ENCODE measurements around the gene ATG7. TPM values are rescaled to one million over a fixed set of nuclear protein-coding genes. Genes with fewer than 3 reads are reported as not detected.
A peak's percentile ranks its signal among the peaks of the same experiment; 100 is the strongest.

The ATG7 gene
- total RNA-seq, 1 donor from 2014 or later, result 51.7 TPM

GRCh38 chr3:11377719-11378118 is 105.5 kb downstream of the ATG7 start:
- peaks cover 29% of the 10 kb centered on the region for H3K36me3 Mint-ChIP-seq (ENCODE audit: low read depth)
- no peaks in the 10 kb centered on the region for H3K27me3 Mint-ChIP-seq
- H3K27ac Mint-ChIP-seq, result no peak overlapping the region
- POLR2A ChIA-PET, result no interaction called here
- intact Hi-C loops (cut with micrococcal nuclease), result loop anchor here (5.0 kb wide), 1 partner anchor 1105 kb away; the partner anchor contains the start of gene TSEN2
- CTCF ChIA-PET, result no interaction called here
- TF ChIP-seq, protein P1, sequence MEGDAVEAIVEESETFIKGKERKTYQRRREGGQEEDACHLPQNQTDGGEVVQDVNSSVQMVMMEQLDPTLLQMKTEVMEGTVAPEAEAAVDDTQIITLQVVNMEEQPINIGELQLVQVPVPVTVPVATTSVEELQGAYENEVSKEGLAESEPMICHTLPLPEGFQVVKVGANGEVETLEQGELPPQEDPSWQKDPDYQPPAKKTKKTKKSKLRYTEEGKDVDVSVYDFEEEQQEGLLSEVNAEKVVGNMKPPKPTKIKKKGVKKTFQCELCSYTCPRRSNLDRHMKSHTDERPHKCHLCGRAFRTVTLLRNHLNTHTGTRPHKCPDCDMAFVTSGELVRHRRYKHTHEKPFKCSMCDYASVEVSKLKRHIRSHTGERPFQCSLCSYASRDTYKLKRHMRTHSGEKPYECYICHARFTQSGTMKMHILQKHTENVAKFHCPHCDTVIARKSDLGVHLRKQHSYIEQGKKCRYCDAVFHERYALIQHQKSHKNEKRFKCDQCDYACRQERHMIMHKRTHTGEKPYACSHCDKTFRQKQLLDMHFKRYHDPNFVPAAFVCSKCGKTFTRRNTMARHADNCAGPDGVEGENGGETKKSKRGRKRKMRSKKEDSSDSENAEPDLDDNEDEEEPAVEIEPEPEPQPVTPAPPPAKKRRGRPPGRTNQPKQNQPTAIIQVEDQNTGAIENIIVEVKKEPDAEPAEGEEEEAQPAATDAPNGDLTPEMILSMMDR (IDR thresholded peaks at IDR 0.05), result no peak
- no peaks in the 10 kb centered on the region for H3K9me3 Mint-ChIP-seq
- DNase-seq (no peak), ATAC-seq (ENCODE audit: low read depth) (no peak)
- no peak overlapping the region for H3K4me3 Mint-ChIP-seq
- no peaks in the 10 kb centered on the region for H3K4me1 Mint-ChIP-seq

DNA sequence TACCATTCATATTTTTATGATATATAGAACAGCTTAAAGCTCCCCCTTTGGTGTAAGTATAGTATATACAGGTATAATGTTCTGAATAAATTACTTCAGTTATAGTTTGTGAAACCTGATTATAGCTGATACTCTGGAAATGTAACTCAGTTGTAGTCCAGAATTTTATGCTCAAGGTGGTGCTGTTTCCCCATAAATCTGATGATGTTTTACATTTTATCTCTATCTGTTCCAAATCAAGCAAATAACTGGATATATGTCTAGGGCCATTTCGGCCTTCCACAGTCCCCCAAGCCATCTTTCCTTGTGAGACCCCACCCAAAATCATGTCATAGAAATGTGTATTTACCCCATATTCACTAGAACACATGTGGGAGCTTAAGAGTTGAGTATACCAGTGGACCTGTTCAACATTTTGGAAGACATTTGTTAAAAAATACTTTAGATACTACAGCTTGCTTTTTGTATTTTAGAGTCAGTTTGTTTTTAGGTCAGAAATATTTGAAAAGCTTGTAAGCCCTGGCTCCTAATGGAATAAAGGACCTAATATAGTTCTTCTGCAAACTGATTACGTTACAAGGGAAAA is 107.1 kb downstream of the ATG7 start:
- ATAC-seq (ENCODE audit: low read depth) (peak; percentile 21), DNase-seq (no peak)
- Mint-ChIP-seq H3K36me3 (ENCODE audit: low read depth) (peaks cover 30% of the 10 kb centered on the region), H3K9me3 (no peaks in the 10 kb centered on the region), H3K27me3 (no peaks in the 10 kb centered on the region), H3K27ac (no peak overlapping the region), H3K4me1 (no peaks in the 10 kb centered on the region), H3K4me3 (no peak overlapping the region)
- ChIA-PET CTCF (interaction anchor here (0.7 to 3.7 kb wide), 10 partner anchors 238 to 463 kb away, joined by 3 to 61 read pairs (median 4); partner anchors contain the start of gene VGLL4), POLR2A (no interaction called here)
- TF ChIP-seq, protein P1 (IDR thresholded peaks at IDR 0.05), result no peak
- intact Hi-C loops (cut with micrococcal nuclease), result loop anchor here (1.0 to 5.0 kb wide), 4 partner anchors 273 to 1103 kb away; partner anchors contain the start of gene TSEN2

DNA sequence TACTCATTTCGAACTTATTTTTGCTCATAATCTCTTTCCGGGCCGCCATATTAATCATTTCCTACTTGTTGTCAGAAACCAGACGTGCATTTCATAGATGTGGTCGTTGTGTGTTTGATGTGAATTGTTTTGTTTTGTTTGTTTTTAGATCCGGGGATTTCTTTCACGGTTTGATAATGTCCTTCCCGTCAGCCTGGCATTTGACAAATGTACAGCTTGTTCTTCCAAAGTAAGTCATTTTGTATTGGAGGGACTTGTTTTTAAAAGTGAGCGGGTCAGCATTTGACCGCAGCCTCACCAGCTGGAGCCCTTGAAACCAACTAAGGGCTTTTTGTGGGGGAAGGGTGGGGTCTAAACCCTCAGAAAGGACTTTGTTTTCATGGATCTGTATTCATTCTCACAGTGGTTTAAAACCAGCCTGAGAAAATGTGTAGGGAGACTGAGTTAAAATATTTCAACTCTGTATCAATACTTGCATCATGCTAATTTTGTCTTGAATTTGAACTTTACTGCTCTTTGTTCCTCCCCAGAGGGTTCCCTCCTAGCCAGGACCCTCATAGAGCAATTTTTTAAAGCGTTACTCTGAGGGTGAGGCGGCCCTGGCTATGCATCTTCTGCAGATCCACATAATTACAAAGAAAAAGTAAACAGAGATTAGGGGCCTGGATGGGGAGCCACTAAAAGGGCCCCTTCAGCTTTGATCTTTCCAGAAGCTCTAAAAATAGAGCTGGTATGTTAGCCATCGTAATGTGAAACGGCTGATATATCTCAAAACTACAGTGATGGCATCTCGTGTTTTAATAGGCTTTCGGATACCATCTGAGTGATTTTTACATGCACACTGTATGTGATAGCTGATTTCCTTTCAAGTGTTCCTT is 107.9 kb downstream of the ATG7 start:
- intact Hi-C loops (cut with micrococcal nuclease), result loop anchor here (1.0 to 5.0 kb wide), 4 partner anchors 272 to 1102 kb away; partner anchors contain the start of gene TSEN2
- Mint-ChIP-seq H3K9me3 (no peaks in the 10 kb centered on the region), H3K27ac (no peak overlapping the region), H3K36me3 (ENCODE audit: low read depth) (peaks cover 30% of the 10 kb centered on the region), H3K4me3 (no peak overlapping the region), H3K27me3 (no peaks in the 10 kb centered on the region), H3K4me1 (no peaks in the 10 kb centered on the region)
- POLR2A ChIA-PET, result no interaction called here
- CTCF ChIA-PET, result interaction anchor here (0.9 to 3.7 kb wide), 7 partner anchors 264 to 454 kb away, joined by 3 to 61 read pairs (median 4); partner anchors contain the start of gene VGLL4
- DNase-seq (no peak), ATAC-seq (ENCODE audit: low read depth) (no peak)
- TF ChIP-seq, protein P1 (IDR thresholded peaks at IDR 0.05), result no peak

GRCh38 chr3:11381141-11381540 is 108.9 kb downstream of the ATG7 start:
- peaks cover 32% of the 10 kb centered on the region for H3K36me3 Mint-ChIP-seq (ENCODE audit: low read depth)
- H3K27me3 Mint-ChIP-seq, result no peaks in the 10 kb centered on the region
- H3K4me1 Mint-ChIP-seq, result no peaks in the 10 kb centered on the region
- POLR2A ChIA-PET, result no interaction called here
- intact Hi-C loops (cut with micrococcal nuclease), result no loop called here
- TF ChIP-seq, protein P1 (IDR thresholded peaks at IDR 0.05), result no peak
- no peak overlapping the region for H3K27ac Mint-ChIP-seq
- DNase-seq (no peak), ATAC-seq (ENCODE audit: low read depth) (no peak)
- CTCF ChIA-PET, result interaction anchor here (3.6 to 3.7 kb wide), 2 partner anchors 269 to 424 kb away, joined by 27 to 61 read pairs; no protein-coding TSS in a partner anchor
- no peaks in the 10 kb centered on the region for H3K9me3 Mint-ChIP-seq
- no peak overlapping the region for H3K4me3 Mint-ChIP-seq

- ATAC-seq (ENCODE audit: low read depth), result no peak
- H3K36me3 Mint-ChIP-seq (ENCODE audit: low read depth), result peaks cover 34% of the 10 kb centered on the region
- no peak overlapping the region for H3K27ac Mint-ChIP-seq
- TF ChIP-seq, protein P1 (IDR thresholded peaks at IDR 0.05), result no peak
- DNase-seq, result no peak
- H3K4me1 Mint-ChIP-seq, result no peaks in the 10 kb centered on the region
- H3K27me3 Mint-ChIP-seq, result no peaks in the 10 kb centered on the region
- H3K9me3 Mint-ChIP-seq, result no peaks in the 10 kb centered on the region
- CTCF ChIA-PET, result interaction anchor here (3.6 to 3.7 kb wide), 2 partner anchors 268 to 423 kb away, joined by 27 to 61 read pairs; no protein-coding TSS in a partner anchor
- H3K4me3 Mint-ChIP-seq, result no peak overlapping the region
- POLR2A ChIA-PET, result no interaction called here
- intact Hi-C loops (cut with micrococcal nuclease), result no loop called here
These were observed 109.4 kb downstream of the ATG7 start for GRCh38 chr3:11381563-11381962.

Measured in activated B cell treated with CpG ODN at 0.5 μM for 24 hours (primary cell).